Skin of body (tissue), 2 donors: Measurements from ENCODE around the gene CTNND2. TPM values are rescaled to one million over a fixed set of nuclear protein-coding genes. Genes with fewer than 3 reads are reported as not detected.
"Not testable (repeated sequence)": the region's sequence is repeated elsewhere in the genome, so short reads cannot be mapped to it uniquely, and the experiment has no call there.

Source experiments
- DNase-seq: peaks from one replicate; lab custom pipeline; 2025; lab: John Stamatoyannopoulos, UW
- total RNA-seq: library from RNA; depleted of rRNA; stranded (reverse); fragments of >200 nt; gene quantifications from one replicate; pipeline ENCODE4 v1.2.3, GENCODE V29; 2014

CTNND2 gene
- total RNA-seq, 1 donor from 2014 or later, result 1.4 TPM

DNA sequence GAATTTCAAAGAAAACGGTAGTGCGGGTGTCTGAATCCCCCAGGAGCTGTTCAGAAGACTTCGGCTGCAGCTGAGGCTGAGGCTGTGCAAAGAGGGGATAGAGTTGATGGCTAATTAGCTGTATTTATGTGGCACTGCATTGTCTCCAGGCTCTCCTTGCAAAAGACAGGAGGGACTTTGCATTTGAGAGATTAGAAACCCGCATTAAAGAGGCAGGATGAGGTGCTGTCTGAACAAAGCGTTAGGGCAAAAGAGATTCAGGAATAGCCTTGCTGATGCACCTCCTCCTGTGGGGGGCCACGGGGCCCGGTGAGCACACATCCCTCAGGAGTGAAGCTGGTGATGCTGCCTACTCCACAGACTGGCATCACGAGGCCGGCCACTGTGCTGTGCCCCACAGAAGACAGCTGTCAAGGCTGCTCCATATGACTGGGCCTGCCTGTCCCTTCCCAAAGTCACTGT lies 799.6 kb downstream of the CTNND2 start:
- DNase-seq, result no peak

DNA sequence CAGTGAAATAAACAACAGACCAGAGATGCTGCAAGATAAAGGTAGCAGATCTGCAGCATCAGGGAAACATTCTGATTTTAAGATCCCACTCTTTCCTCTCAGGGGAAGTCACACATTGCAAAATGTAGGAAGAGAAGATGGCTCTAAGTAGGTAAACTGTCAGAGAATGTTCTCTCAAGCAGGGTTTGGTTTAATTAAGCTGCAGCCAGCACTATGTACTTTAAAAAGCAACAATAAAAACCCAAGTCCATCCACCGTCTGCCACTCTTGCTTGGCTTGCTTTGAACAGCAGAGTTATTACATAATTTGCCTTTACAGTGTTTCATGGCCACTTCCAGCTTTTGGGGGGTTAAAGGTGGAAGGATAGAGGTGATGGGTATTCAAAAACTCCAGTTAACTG lies 800.0 kb downstream of the CTNND2 start:
- no peak for DNase-seq

DNA sequence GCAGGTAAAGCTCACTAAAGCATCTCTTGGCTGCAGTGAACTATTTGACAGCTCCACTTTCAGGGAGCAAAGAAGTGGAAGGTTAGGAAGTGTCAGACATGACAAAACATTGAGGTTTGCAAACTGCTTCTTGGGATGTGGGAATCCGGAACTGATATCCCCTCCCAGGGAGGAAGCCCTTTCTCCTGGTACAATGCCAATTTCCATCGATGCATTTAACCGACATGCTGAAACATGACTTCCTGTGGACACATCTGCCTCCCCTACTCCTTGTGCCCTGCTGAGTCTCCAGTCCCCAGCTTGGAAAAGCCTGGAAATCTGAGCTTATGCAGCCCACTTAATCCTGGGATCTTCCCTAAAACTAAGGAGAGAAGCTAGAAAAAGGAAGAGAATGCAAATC lies 820.1 kb downstream of the CTNND2 start:
- DNase-seq, result no peak

DNA sequence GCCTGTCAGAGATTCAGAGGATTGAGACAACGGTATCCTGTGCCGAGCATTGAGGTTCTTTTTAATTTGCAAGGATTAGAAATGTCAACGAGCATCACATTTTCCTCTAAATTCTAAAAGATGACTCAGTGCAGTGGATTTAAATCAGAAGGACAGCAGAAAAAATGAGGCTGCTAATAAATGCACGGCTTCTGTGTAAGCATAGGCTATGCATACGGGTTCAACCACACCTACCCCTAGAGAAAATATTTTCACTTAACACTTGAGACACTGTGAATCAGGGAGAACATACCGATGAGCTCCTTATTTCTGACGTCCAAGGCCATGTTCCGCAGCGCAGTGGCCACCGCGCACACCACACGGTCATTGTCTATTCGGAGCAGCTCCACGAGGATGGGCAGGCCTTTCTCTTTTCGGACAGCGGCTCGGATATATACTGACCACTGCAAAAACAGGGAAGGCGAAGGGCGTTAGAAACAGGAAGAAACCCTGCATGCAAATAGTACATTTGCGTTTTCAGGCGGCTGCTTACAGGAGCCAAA lies 821.8 kb downstream of the CTNND2 start:
- DNase-seq, result no peak

DNA sequence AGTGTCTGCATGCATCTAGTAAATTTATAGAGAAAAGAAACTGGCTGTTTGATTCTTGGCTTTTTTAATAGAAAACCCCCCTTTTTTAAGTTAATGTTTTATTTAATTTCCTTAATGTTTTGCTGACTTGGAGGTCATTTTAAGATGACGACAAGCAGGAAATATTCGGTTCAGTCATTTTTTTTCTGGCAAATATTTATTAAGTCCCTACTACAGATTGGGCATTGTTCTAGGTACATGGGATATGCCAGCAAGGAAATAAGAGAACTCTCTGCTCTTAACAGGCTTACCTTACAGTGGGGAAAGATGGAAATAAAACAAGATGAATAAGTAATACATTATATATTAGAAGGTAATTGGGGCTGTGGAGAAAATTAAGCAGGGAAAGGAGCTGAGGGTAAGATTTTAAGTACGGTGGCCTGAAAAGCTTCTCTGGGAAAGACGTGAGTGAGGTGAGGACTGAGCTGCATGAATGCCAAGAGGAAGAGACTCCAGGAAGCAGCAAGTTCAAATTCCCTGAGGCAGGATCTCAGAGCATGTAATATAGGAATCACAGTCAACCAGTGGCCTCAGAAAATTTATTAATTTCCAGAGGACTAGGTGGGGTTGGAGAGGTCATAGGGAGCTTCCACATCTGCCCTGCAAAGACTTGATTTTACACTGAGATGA lies 827.2 kb downstream of the CTNND2 start:
- DNase-seq, result no peak

DNA sequence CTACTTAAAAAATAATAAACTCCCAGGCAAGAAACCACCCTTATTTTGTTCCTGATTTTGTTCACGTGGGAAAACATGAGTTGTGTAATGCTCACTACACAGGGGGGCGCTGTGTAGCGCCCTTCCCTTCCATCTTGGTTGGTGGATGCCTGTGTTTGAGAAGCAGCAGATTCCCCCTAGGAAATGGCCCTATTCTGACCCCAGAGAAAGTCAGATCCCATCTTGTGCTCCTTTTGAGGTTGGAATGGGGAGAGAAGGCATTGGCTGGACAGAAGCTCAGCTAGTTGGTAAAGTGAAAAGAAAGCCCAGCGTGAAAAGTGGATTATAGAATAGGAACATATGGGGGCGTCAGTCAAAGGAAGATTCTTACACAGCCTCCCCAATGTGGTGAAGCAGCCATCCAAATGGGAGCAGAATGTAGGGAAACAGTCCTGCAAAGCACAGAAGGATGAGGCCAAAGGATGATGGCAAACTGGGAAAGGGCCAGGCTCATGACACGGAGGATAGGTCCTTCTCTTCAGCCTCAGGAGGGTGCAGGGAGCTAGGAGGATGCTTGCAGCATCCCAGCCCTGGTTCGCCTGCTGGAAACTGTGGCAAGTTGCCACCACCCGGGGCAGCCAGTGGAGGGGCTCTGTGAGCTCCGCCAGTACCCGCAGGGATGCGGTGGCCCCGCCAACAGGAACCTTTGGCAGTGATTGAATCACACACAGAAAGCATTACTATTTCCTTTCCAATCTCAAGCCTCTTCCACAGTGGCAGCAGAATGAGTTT lies 829.0 kb downstream of the CTNND2 start:
- no peak for DNase-seq

DNA sequence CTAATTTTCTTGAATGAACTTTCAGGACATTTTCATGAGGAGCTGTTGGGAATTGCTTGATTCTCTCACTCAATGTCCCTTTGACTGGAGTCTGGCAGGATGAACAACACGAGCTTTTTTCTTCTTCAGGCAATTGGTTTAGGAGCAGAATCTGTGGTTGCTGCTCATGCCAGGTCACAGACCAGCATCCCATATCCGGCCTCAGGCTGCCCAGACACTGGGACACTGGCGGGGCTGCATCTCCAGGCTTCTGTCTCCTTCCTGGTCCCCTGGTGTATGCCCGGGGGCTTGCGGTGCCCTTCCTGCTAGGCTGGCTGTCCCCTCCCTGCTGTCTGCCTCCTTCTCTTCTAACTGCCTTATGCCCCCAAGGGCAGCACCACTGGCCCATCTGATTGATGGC lies 831.7 kb downstream of the CTNND2 start:
- DNase-seq, result no peak

DNA sequence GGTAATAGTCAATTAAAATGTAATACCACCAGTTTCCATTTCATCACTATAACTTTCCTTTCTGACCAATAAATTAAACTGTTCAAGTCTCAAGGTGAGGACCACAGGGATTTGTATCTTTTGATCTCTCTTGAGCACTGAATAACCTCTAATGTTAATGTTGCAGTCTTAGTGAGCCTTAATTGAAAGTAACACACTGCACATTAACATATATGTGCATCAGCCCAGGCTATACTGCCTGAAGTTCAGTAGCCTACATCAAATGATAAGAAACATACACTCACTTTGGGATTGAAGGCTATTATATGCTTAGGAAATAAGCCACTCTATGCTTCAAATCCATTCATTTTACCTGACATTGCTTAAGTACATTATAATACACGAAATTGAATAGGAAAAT lies 832.2 kb downstream of the CTNND2 start:
- no peak for DNase-seq

DNA sequence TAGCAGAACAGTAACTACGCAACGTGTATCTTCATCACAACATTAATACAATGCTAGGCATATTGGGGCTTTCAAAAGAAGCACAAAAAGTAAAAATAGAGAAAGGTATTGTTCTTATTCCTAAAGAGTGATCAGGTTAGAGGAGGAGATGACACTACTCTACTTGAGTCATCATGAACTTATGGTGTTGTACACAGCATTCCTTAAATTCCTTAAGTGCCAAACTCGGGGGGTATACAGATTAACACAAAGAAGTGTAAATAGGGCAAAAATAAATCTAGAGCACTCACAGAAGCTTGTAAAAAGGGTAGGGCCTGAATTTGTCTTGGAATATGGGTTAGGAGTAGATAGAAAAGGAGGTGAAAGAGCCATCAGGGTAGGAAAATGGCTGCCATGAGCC lies 835.2 kb downstream of the CTNND2 start:
- no peak for DNase-seq

DNA sequence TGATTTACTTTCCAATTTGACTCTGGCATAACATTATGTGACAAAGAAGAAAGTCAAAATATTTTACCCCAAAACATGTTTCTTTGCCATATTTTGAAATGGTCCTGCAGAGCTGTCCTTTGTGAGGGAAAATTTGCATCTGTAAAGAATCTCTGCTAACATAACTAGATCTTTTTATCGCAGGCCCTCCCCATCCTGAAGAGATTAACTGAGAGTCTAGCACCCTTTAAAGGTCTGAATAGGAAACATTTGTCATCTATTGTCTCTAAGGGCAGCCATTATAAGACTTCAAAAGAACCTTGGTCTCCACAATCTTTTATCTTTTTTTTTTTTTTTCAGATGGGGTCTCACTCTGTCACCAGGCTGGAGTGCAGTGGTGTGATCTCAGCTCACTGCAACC lies 838.5 kb downstream of the CTNND2 start:
- DNase-seq, result not testable (repeated sequence)

DNA sequence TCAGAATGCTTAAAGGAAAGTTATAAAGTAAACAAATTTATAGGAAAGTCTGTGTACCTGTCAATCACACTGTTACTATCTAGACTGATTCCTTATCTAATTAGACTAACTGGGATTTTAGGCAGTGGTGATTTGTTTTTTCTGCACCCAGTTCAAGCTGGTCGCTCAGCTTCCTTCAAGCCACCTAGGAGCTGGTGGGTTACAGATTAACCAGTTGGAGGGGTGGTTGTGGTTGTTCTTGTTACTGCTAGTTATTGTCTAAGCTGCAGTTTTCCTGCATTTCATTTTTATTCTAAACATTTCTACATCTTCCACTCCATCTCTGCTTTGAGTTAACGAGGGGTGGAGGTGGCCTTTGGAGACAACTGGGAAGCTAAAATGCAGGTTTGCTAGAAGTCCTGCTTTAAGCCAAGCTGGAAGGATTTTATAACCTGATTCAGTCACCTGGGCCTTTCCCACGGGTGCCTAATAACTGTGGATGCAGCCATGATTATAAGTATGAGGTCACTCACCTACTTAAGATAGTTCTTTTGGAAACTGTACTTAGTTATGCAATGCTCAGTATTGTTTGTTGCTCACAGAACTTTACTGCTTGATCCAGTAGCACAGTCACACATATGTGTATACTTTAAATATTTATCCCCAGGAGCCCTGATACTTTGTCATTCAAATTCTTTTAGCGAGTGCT lies 839.3 kb downstream of the CTNND2 start:
- no peak for DNase-seq

DNA sequence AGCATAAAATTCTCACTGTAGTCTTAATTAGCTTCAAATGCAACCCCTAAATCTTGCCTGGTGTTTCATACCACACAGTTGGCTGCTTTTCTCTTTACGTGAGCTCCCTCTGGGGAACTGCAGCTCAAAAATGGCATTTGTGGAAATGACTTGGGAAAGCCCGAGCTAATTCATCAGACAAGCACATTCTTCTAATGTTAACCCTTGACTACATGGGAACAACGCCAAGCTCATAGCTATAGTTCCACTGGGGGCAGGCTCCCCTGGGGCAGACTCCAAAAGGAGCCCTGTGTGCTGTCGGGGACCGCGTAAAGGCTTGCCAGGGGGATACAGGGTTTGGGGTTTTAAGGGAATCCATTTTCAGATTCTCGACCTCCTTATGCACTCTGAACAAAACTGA lies 841.8 kb downstream of the CTNND2 start:
- no peak for DNase-seq

DNA sequence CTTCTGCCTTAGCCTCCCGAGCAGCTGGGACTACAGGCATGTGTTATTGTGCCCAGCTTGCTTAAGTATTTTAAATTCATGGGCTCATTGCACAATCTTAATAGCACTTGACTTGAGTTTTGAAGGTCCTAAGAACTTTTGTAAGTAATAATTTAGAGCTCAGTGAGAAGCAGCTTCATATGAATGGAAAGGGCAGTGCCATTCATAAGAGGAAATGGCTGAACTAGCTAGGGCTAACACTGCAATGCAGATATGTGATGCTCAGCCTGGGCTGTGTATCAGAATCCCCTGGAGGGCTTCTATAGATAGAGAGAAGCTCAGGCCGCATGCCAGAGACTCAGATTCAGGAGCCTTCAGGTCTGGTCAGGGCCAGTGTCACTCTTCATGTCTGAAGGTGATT lies 847.7 kb downstream of the CTNND2 start:
- DNase-seq, result no peak

DNA sequence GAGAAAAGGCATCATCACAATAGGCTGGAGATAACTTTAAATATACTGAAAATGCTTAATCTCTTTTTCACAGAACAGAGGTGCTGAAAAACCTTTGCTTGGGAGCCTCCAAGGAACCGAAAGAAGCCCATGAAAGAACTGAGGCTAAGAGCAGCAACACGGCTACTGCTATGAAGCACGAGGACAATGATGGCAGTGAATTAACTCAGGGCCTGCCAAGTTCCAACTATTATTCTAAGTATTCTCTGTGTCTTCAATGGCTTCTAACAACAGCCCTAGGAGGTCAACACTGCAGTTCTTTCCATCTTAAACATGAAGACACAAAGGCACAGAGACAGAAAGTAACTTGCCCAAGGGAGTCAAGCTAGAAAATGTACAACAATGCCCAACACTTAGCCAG lies 850.2 kb downstream of the CTNND2 start:
- no peak for DNase-seq

DNA sequence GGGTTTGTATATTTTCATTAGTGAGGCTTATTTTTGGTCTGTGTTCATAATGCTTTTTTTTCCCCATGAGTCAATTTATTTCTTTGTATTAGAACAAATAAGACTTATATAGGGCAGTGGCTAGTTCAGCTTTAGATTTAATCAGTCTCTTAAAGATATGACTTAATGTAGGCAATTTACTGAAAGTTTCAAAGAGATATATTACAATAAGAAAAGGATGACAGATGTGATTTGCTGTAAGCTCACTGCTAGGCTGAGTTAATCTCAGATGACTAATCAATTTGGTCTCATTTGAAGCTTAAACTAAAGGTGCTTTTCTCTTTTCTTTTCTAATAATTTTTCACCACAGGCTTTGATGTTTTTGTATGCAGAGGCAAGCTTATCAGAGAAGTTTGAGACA lies 851.4 kb downstream of the CTNND2 start:
- no peak for DNase-seq

DNA sequence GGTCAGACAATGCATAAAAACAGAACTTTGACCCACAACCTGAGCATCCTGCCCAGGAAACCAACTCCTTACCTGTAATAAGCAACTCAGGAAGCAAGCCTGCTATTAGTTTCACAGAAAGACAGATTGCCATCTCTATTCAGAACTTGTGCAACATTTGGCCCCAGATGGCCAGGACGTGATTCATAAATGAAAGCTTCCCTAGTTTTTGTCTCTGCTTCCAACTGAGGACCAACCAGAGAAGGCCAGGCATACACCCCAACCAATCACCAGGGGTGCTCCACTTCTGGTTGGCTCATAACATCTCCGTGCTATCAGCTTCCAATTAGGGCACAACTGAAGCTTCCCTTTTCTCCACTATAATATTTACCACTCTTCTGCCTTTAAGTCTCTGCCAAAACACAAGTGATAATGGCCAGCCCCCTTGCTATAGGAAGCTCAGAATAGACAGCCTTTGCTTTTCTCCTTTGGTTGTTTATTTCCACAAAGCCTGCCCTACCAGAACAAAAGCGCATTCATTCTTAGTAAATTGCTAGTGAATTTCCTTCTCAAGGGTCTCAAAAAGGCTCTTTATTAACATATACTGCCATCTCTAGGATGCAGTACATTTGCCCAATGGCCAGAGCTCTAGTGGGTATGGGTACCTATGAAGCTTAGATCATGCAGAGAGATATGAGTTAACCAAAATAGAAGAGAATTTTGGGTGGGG lies 853.5 kb downstream of the CTNND2 start:
- DNase-seq, result no peak

DNA sequence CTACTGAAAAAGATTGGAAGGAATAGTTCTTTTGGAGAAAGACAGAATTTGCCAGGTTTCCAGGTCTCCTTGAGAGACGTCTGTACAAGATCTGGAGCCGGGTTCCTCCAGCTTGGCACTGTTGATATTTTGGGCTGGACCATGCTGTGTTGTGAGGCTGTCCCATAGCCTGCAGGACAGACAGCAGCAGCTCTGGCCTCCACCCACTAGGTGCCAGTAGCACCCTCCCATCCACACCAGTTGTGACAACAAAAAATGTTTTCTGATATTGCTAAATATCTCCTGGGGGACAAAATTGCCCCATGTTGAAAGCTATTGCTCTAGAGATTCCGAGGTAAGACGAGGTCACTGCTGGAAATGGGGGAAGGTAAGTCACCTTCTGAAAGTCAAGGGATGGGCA lies 855.5 kb downstream of the CTNND2 start:
- no peak for DNase-seq

DNA sequence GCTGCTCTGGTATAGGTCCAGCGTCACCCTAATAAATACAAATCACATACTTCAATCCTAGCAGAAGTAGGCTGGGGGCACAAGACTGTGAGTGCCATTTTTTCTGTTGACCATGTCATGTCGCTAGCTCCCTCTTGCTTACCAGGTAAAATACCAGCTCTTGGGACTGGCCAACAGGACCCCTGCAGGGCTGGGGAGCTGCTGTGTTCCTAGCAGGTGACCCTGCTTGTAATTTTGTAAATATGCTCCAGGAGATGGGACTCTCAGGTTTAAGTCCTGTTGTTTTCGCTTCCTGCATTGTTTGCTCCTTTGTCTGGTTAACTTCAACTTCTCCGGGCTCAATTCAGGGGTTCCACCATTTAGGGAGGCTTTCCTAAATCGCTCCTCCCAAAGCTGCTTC lies 856.6 kb downstream of the CTNND2 start:
- no peak for DNase-seq

DNA sequence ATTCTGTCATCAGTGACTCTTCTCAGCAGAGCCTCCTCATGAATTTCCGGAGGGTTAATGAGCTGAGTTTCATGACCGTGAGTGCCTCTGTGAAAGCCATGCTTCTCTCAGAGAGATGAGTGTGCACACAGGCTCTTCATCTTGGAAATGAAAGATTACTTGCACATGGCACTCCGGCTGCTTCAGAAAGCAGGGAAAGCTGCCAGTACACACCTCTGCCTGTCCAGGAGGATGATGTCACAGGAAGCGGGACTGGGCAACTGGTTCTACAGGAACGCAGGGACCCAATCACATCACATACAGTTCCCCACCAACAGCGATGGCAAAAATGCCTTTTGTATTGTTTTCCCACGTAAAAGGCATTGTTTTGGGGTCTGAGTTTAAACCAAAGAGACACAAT lies 857.2 kb downstream of the CTNND2 start:
- no peak for DNase-seq

DNA sequence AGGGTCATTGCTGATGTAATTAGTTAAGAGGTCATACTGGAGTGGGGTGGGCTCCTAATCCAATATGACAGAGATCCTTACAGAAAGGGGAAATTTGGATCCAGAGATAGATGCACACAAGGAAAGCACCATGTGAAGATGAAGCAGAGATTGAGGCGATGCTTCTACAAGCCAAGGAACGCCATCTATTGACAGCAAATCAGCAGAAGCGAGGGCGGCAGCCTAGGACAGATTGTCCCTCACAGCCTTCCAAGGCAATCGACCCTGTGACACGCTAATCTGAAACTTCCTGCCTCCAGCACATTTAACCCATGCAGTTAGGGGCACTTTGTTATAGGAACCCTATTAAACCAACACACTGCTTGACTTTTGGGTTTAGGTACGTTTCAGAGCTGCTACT lies 858.1 kb downstream of the CTNND2 start:
- DNase-seq, result no peak

DNA sequence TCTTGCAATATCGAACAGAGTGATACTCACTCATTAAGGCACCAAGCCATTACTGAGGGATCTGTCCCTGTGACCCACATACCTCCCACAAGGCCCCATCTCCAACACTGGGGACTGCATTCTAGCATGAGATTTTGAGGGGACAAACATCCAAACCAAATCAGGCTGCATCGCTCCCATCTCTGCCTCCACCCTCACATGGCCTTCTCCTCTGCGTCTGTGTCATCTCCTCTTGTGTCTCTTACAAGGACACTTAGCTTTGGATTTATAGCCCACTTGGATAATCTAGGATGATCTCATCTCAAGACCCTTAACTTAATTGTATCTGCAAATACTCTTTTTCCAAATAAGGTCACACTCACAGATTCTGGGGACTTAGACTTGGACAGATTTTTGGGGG lies 858.8 kb downstream of the CTNND2 start:
- DNase-seq, result no peak

DNA sequence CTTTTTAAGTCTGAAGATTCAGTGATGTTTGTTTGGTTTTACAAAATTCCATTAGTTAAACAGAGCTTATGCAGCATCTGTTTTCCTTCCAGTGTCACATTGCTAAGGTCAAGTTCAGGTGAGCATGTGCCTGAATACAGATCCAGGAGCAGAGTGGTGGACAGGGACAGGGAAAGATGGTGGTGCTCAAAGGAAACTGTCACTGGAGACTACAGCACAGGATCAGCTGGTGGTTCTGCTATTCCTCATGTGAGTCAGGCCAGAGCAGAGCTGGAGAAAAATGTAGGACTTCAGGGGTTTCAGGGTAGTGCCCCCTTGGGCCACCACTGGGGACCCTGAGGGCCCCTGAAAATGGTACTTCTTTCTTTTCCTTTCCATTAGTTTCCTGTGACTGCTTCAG lies 859.7 kb downstream of the CTNND2 start:
- DNase-seq, result no peak
